ENCODE results near the gene ZCCHC9.

Gene ZCCHC9

DNA sequence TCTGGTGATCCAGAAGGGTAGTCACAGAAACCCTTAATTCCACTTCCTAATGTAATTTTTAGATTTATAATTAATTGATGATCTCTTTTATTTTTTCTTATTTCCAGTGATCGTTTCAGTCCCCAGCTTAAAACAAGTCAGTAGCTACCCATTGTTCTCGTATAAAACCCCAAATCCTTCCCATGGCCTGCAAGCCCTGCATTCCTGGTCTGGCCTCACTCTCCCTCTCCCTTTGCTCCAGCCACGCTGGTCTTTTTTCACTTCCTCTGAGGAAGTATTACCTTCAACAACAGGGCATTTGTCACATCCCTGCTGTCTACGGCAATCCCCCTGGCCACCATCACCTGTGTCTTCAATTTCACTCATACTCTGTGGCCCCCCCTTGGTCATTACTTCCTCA is 47.8 kb downstream of the ZCCHC9 start:
- Histone ChIP-seq H3K36me3 (ENCODE audit: control insufficient read depth in 5 of 5, insufficient read depth in 5 of 5, low read length in 5 of 5) (no peaks in the 10 kb centered on the region), H3K4me3 (ENCODE audit: low read depth in 1 of 5, low read length in 5 of 5) (no peak overlapping the region), H3K27me3 (ENCODE audit: control insufficient read depth in 5 of 5, insufficient read depth in 4 of 5, low read length in 5 of 5) (no peaks in the 10 kb centered on the region), H3K4me1 (ENCODE audit: control insufficient read depth in 5 of 5, insufficient read depth in 5 of 5, low read length in 5 of 5) (no peaks in the 10 kb centered on the region), H3K9me3 (ENCODE audit: control insufficient read depth in 5 of 5, low read length in 5 of 5) (no peaks in the 10 kb centered on the region), H3K27ac (ENCODE audit: low read depth, low read length) (no peak overlapping the region), H3K9ac (ENCODE audit: low read length in 5 of 5) (no peak overlapping the region)

- Histone ChIP-seq H3K9me3 (ENCODE audit: control insufficient read depth in 5 of 5, low read length in 5 of 5) (no peaks in the 10 kb centered on the region), H3K4me1 (ENCODE audit: control insufficient read depth in 5 of 5, insufficient read depth in 5 of 5, low read length in 5 of 5) (no peaks in the 10 kb centered on the region), H3K4me3 (ENCODE audit: low read depth in 1 of 5, low read length in 5 of 5) (no peak overlapping the region), H3K27me3 (ENCODE audit: control insufficient read depth in 5 of 5, insufficient read depth in 4 of 5, low read length in 5 of 5) (no peaks in the 10 kb centered on the region), H3K27ac (ENCODE audit: low read depth, low read length) (no peak overlapping the region), H3K36me3 (ENCODE audit: control insufficient read depth in 5 of 5, insufficient read depth in 5 of 5, low read length in 5 of 5) (no peaks in the 10 kb centered on the region), H3K9ac (ENCODE audit: low read length in 5 of 5) (no peak overlapping the region)
Measured at GRCh38 chr5:81350507-81350906, 49.1 kb downstream of the ZCCHC9 start.

DNA sequence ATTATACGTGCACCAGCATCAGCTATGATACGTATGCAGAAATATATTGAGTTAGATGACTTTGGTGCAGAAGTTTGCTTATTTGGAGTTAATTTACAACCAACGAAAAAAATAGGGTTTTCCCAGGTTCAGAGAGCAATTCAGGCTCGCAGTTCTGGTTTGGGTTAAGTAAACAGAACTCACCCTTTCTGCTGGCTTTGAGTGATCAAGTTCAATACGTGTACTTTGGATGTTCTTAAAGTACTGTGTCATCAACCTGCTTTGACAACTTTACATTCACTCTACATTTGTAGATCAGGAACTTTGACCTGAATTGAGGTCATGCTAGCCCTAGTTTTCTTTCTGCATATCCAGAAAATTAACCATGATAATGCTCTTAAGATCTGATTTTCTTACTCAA is 51.8 kb downstream of the ZCCHC9 start:
- Histone ChIP-seq H3K9ac (ENCODE audit: low read length in 5 of 5) (no peak overlapping the region), H3K9me3 (ENCODE audit: control insufficient read depth in 5 of 5, low read length in 5 of 5) (no peaks in the 10 kb centered on the region)

DNA sequence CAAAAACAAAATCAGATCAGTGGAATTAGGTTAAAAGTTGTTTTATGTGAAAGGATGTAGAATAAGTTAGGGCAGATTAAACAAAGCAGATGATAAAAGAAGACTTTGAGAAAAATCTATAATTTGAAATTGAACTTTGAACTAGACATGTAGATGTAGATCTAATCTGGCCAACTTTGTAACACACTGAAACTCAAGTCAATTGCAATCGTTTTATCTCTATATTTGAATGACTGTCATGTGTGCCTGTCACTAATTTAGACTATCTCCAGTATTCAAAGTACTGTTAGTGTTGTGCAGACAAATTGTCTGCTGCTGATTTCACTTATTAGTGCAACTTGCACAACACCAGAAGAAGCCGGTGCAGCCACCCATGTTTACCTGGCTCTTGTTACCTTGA is 52.7 kb downstream of the ZCCHC9 start:
- Histone ChIP-seq H3K27ac (ENCODE audit: low read depth, low read length) (no peak overlapping the region), H3K9me3 (ENCODE audit: control insufficient read depth in 5 of 5, low read length in 5 of 5) (no peaks in the 10 kb centered on the region), H3K4me3 (ENCODE audit: low read depth in 1 of 5, low read length in 5 of 5) (no peak overlapping the region), H3K27me3 (ENCODE audit: control insufficient read depth in 5 of 5, insufficient read depth in 4 of 5, low read length in 5 of 5) (no peaks in the 10 kb centered on the region), H3K9ac (ENCODE audit: low read length in 5 of 5) (no peak overlapping the region), H3K4me1 (ENCODE audit: control insufficient read depth in 5 of 5, insufficient read depth in 5 of 5, low read length in 5 of 5) (no peaks in the 10 kb centered on the region), H3K36me3 (ENCODE audit: control insufficient read depth in 5 of 5, insufficient read depth in 5 of 5, low read length in 5 of 5) (no peaks in the 10 kb centered on the region)

More for the DNA sequence above, 51.8 kb downstream of the ZCCHC9 start:
- H3K4me3 ChIP-seq (ENCODE audit: low read depth in 1 of 5, low read length in 5 of 5) = no peak overlapping the region
- H3K27me3 ChIP-seq (ENCODE audit: control insufficient read depth in 5 of 5, insufficient read depth in 4 of 5, low read length in 5 of 5) = no peaks in the 10 kb centered on the region
- H3K36me3 ChIP-seq (ENCODE audit: control insufficient read depth in 5 of 5, insufficient read depth in 5 of 5, low read length in 5 of 5) = no peaks in the 10 kb centered on the region
- no peaks in the 10 kb centered on the region for H3K4me1 ChIP-seq (ENCODE audit: control insufficient read depth in 5 of 5, insufficient read depth in 5 of 5, low read length in 5 of 5)
- no peak overlapping the region for H3K27ac ChIP-seq (ENCODE audit: low read depth, low read length)

DNA sequence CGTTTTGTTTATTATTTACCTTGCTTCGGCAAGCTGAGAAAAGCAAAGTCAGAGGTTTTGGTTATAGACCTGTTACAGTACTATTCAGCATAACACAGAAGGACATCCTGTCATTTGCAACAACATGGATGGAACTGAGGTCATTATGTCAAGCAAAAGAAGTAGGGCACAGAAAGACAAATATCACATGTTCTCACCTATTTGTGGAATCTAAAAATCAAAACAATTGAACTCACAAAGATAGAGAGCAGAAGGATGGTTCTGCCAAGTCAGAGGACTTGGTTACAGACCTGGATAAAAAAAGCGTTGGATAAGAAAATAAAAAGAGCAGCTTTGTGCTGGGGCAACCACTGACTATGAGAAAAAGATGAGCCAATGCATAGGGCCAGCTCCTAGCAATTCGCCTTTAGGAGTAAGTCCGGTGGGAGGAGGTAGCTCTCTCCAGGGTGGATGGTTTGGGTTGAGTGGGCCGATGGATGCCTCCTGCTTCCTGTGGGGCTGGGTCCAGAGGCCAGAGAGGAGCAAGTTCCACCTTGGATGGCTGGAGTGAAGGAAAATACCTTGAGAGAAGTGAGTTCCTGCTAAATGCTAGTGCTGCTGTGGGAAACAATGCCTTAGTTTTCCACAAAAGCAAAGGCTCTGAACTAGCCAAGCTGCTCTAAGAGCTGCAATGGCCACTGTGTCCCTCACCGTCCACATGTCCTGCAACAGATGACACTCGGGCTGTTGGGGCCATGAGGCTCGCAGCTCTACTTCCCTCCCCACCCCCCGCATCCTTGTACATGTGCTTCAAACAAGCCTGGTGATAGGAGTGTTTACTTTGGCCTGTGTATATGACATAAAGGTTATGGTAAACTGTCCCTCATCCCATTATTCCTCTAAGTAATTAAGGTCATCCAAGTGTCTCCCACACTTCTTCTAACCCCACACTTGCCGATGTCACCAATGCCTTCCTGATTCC is 54.2 kb downstream of the ZCCHC9 start:
- no peaks in the 10 kb centered on the region for H3K4me1 ChIP-seq (ENCODE audit: control insufficient read depth in 5 of 5, insufficient read depth in 5 of 5, low read length in 5 of 5)
- no peaks in the 10 kb centered on the region for H3K9me3 ChIP-seq (ENCODE audit: control insufficient read depth in 5 of 5, low read length in 5 of 5)
- no peaks in the 10 kb centered on the region for H3K36me3 ChIP-seq (ENCODE audit: control insufficient read depth in 5 of 5, insufficient read depth in 5 of 5, low read length in 5 of 5)
- no peaks in the 10 kb centered on the region for H3K27me3 ChIP-seq (ENCODE audit: control insufficient read depth in 5 of 5, insufficient read depth in 4 of 5, low read length in 5 of 5)
- no peak overlapping the region for H3K27ac ChIP-seq (ENCODE audit: low read depth, low read length)
- no peak overlapping the region for H3K9ac ChIP-seq (ENCODE audit: low read length in 5 of 5)
- no peak overlapping the region for H3K4me3 ChIP-seq (ENCODE audit: low read depth in 1 of 5, low read length in 5 of 5)

DNA sequence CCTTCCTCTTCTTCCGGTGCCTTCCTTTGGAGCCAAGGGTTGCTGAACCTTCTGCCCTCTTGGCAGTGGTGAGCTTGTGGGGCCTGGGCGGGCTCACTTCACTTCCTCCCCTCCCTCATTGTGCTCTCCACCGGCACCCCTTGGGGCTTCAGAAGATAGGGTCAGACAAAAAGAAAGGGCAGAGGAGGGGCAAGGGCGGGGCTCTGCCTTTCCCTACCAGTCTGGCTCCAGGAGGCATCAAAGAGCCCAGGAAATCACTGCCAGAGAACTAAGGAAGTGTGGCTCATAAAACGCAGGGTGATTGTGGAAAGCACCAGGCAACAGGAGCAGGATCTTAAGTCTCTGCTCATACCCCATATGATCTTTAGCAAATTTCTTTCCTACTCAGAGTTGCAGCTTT is 57.7 kb downstream of the ZCCHC9 start:
- Histone ChIP-seq H3K4me1 (ENCODE audit: control insufficient read depth in 5 of 5, insufficient read depth in 5 of 5, low read length in 5 of 5) (no peaks in the 10 kb centered on the region), H3K4me3 (ENCODE audit: low read depth in 1 of 5, low read length in 5 of 5) (no peak overlapping the region), H3K36me3 (ENCODE audit: control insufficient read depth in 5 of 5, insufficient read depth in 5 of 5, low read length in 5 of 5) (no peaks in the 10 kb centered on the region), H3K9ac (ENCODE audit: low read length in 5 of 5) (no peak overlapping the region), H3K9me3 (ENCODE audit: control insufficient read depth in 5 of 5, low read length in 5 of 5) (no peaks in the 10 kb centered on the region), H3K27me3 (ENCODE audit: control insufficient read depth in 5 of 5, insufficient read depth in 4 of 5, low read length in 5 of 5) (no peaks in the 10 kb centered on the region), H3K27ac (ENCODE audit: low read depth, low read length) (no peak overlapping the region)

- no peaks in the 10 kb centered on the region for H3K4me1 ChIP-seq (ENCODE audit: control insufficient read depth in 5 of 5, insufficient read depth in 5 of 5, low read length in 5 of 5)
- H3K9ac ChIP-seq (ENCODE audit: low read length in 5 of 5) = no peak overlapping the region
- H3K27ac ChIP-seq (ENCODE audit: low read depth, low read length) = no peak overlapping the region
- H3K9me3 ChIP-seq (ENCODE audit: control insufficient read depth in 5 of 5, low read length in 5 of 5) = no peaks in the 10 kb centered on the region
- H3K27me3 ChIP-seq (ENCODE audit: control insufficient read depth in 5 of 5, insufficient read depth in 4 of 5, low read length in 5 of 5) = no peaks in the 10 kb centered on the region
- no peaks in the 10 kb centered on the region for H3K36me3 ChIP-seq (ENCODE audit: control insufficient read depth in 5 of 5, insufficient read depth in 5 of 5, low read length in 5 of 5)
- H3K4me3 ChIP-seq (ENCODE audit: low read depth in 1 of 5, low read length in 5 of 5) = no peak overlapping the region
Measured at GRCh38 chr5:81359881-81360280, 58.5 kb downstream of the ZCCHC9 start.

DNA sequence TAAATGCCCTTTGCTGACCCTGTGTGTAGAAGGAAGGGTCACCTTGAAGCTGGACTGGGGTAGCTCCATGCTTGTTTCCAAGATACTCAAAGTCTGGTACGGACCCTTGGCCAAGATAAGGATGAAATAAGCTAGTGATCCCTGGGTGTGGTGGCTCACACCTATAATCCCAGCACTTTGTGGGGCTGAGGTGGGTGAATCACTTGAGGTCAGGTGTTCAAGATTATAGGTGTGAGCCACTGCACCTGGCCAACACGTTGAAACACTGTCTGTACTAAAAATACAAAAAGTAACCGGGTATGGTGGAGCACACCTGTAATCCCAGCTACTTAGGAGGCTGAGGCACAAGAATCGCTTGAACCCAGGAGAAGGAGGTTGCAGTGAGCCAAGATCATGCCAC is 59.3 kb downstream of the ZCCHC9 start:
- Histone ChIP-seq H3K4me3 (ENCODE audit: low read depth in 1 of 5, low read length in 5 of 5) (no peak overlapping the region), H3K27ac (ENCODE audit: low read depth, low read length) (no peak overlapping the region), H3K4me1 (ENCODE audit: control insufficient read depth in 5 of 5, insufficient read depth in 5 of 5, low read length in 5 of 5) (no peaks in the 10 kb centered on the region), H3K9me3 (ENCODE audit: control insufficient read depth in 5 of 5, low read length in 5 of 5) (no peaks in the 10 kb centered on the region), H3K36me3 (ENCODE audit: control insufficient read depth in 5 of 5, insufficient read depth in 5 of 5, low read length in 5 of 5) (no peaks in the 10 kb centered on the region), H3K27me3 (ENCODE audit: control insufficient read depth in 5 of 5, insufficient read depth in 4 of 5, low read length in 5 of 5) (no peaks in the 10 kb centered on the region), H3K9ac (ENCODE audit: low read length in 5 of 5) (no peak overlapping the region)

GRCh38 chr5:81361600-81361999 is 60.2 kb downstream of the ZCCHC9 start:
- no peaks in the 10 kb centered on the region for H3K9me3 ChIP-seq (ENCODE audit: control insufficient read depth in 5 of 5, low read length in 5 of 5)
- H3K4me3 ChIP-seq (ENCODE audit: low read depth in 1 of 5, low read length in 5 of 5) = no peak overlapping the region
- no peak overlapping the region for H3K27ac ChIP-seq (ENCODE audit: low read depth, low read length)
- no peaks in the 10 kb centered on the region for H3K27me3 ChIP-seq (ENCODE audit: control insufficient read depth in 5 of 5, insufficient read depth in 4 of 5, low read length in 5 of 5)
- H3K4me1 ChIP-seq (ENCODE audit: control insufficient read depth in 5 of 5, insufficient read depth in 5 of 5, low read length in 5 of 5) = no peaks in the 10 kb centered on the region
- H3K36me3 ChIP-seq (ENCODE audit: control insufficient read depth in 5 of 5, insufficient read depth in 5 of 5, low read length in 5 of 5) = no peaks in the 10 kb centered on the region
- H3K9ac ChIP-seq (ENCODE audit: low read length in 5 of 5) = no peak overlapping the region

Data from subcutaneous abdominal adipose tissue (tissue), 5 donors.